NCI-H748 (cell line): ENCODE measurements around the gene FXR1.
"Not testable (repeated sequence)": the region's sequence is repeated elsewhere in the genome, so short reads cannot be mapped to it uniquely, and the experiment has no call there.

Experiments
- DNase-seq: peaks from one replicate; lab custom pipeline; 2025; ENCODE audit not compliant: unreplicated experiment; lab: John Stamatoyannopoulos, UW

FXR1 gene

GRCh38 chr3:181003469-181003868 is 91.0 kb downstream of the FXR1 start:
- not testable (repeated sequence) for DNase-seq

GRCh38 chr3:181006541-181006940 is 94.1 kb downstream of the FXR1 start:
- no peak for DNase-seq

GRCh38 chr3:181007262-181007661 is 94.8 kb downstream of the FXR1 start:
- no peak for DNase-seq

GRCh38 chr3:181008796-181009195 is 96.3 kb downstream of the FXR1 start:
- no peak for DNase-seq

- no peak for DNase-seq
Measured at GRCh38 chr3:181009225-181009624, 96.8 kb downstream of the FXR1 start.

- no peak for DNase-seq
Measured at GRCh38 chr3:181017690-181018089, 105.2 kb downstream of the FXR1 start.

- DNase-seq, result no peak
Measured at GRCh38 chr3:181025204-181025603, 112.7 kb downstream of the FXR1 start.

- no peak for DNase-seq
Measured at GRCh38 chr3:181030948-181031347, 118.5 kb downstream of the FXR1 start.
